ENCODE results near the gene EIF3F.

EIF3F gene

GRCh38 chr11:8033305-8034105, 46.4 kb downstream of the EIF3F start:
- peaks cover 10% of the 10 kb centered on the region for H3K4me1 ChIP-seq (ENCODE audit: control insufficient read depth, insufficient read depth, low read length)
- H3K36me3 ChIP-seq (ENCODE audit: control insufficient read depth, insufficient read depth, low read length) = no peaks in the 10 kb centered on the region
- H3K4me3 ChIP-seq (ENCODE audit: low read depth, low read length) = no peak overlapping the region
- peaks cover 11% of the 10 kb centered on the region for H3K27me3 ChIP-seq (ENCODE audit: control insufficient read depth, insufficient read depth, low read length)
- H3K27ac ChIP-seq (ENCODE audit: low read depth, low read length) = no peak overlapping the region
- no peaks in the 10 kb centered on the region for H3K9me3 ChIP-seq (ENCODE audit: control insufficient read depth, insufficient read depth, low read length)
- H3K9ac ChIP-seq (ENCODE audit: low read depth, low read length) = no peak overlapping the region

GRCh38 chr11:8034106-8034585, 47.0 kb downstream of the EIF3F start:
- Histone ChIP-seq H3K27me3 (ENCODE audit: control insufficient read depth, insufficient read depth, low read length) (peaks cover 11% of the 10 kb centered on the region), H3K4me3 (ENCODE audit: low read depth, low read length) (no peak overlapping the region), H3K27ac (ENCODE audit: low read depth, low read length) (no peak overlapping the region), H3K36me3 (ENCODE audit: control insufficient read depth, insufficient read depth, low read length) (no peaks in the 10 kb centered on the region), H3K4me1 (ENCODE audit: control insufficient read depth, insufficient read depth, low read length) (peaks cover 10% of the 10 kb centered on the region), H3K9ac (ENCODE audit: low read depth, low read length) (no peak overlapping the region), H3K9me3 (ENCODE audit: control insufficient read depth, insufficient read depth, low read length) (no peaks in the 10 kb centered on the region)

- peaks cover 11% of the 10 kb centered on the region for H3K27me3 ChIP-seq (ENCODE audit: control insufficient read depth, insufficient read depth, low read length)
Observed at GRCh38 chr11:8034604-8035190, 47.6 kb downstream of the EIF3F start.

GRCh38 chr11:8035200-8035855, 48.2 kb downstream of the EIF3F start:
- H3K9ac ChIP-seq (ENCODE audit: low read depth, low read length) = no peak overlapping the region
- H3K36me3 ChIP-seq (ENCODE audit: control insufficient read depth, insufficient read depth, low read length) = no peaks in the 10 kb centered on the region
- H3K9me3 ChIP-seq (ENCODE audit: control insufficient read depth, insufficient read depth, low read length) = no peaks in the 10 kb centered on the region
- no peak overlapping the region for H3K27ac ChIP-seq (ENCODE audit: low read depth, low read length)
- H3K4me3 ChIP-seq (ENCODE audit: low read depth, low read length) = no peak overlapping the region
- peaks cover 10% of the 10 kb centered on the region for H3K4me1 ChIP-seq (ENCODE audit: control insufficient read depth, insufficient read depth, low read length)
- H3K27me3 ChIP-seq (ENCODE audit: control insufficient read depth, insufficient read depth, low read length) = peaks cover 11% of the 10 kb centered on the region

More at GRCh38 chr11:8034604-8035190, 47.6 kb downstream of the EIF3F start:
- H3K36me3 ChIP-seq (ENCODE audit: control insufficient read depth, insufficient read depth, low read length) = no peaks in the 10 kb centered on the region
- no peaks in the 10 kb centered on the region for H3K9me3 ChIP-seq (ENCODE audit: control insufficient read depth, insufficient read depth, low read length)
- H3K9ac ChIP-seq (ENCODE audit: low read depth, low read length) = no peak overlapping the region
- H3K4me3 ChIP-seq (ENCODE audit: low read depth, low read length) = no peak overlapping the region
- H3K4me1 ChIP-seq (ENCODE audit: control insufficient read depth, insufficient read depth, low read length) = peaks cover 10% of the 10 kb centered on the region
- no peak overlapping the region for H3K27ac ChIP-seq (ENCODE audit: low read depth, low read length)

GRCh38 chr11:8036002-8036802, 49.1 kb downstream of the EIF3F start:
- no peak overlapping the region for H3K27ac ChIP-seq (ENCODE audit: low read depth, low read length)
- H3K9me3 ChIP-seq (ENCODE audit: control insufficient read depth, insufficient read depth, low read length) = no peaks in the 10 kb centered on the region
- H3K4me1 ChIP-seq (ENCODE audit: control insufficient read depth, insufficient read depth, low read length) = peaks cover 10% of the 10 kb centered on the region
- H3K36me3 ChIP-seq (ENCODE audit: control insufficient read depth, insufficient read depth, low read length) = no peaks in the 10 kb centered on the region
- peaks cover 11% of the 10 kb centered on the region for H3K27me3 ChIP-seq (ENCODE audit: control insufficient read depth, insufficient read depth, low read length)
- no peak overlapping the region for H3K4me3 ChIP-seq (ENCODE audit: low read depth, low read length)
- H3K9ac ChIP-seq (ENCODE audit: low read depth, low read length) = no peak overlapping the region

GRCh38 chr11:8036986-8037385, 49.8 kb downstream of the EIF3F start:
- Histone ChIP-seq H3K36me3 (ENCODE audit: control insufficient read depth, insufficient read depth, low read length) (no peaks in the 10 kb centered on the region), H3K27ac (ENCODE audit: low read depth, low read length) (no peak overlapping the region), H3K4me3 (ENCODE audit: low read depth, low read length) (no peak overlapping the region), H3K9me3 (ENCODE audit: control insufficient read depth, insufficient read depth, low read length) (no peaks in the 10 kb centered on the region), H3K27me3 (ENCODE audit: control insufficient read depth, insufficient read depth, low read length) (peaks cover 10% of the 10 kb centered on the region), H3K9ac (ENCODE audit: low read depth, low read length) (no peak overlapping the region), H3K4me1 (ENCODE audit: control insufficient read depth, insufficient read depth, low read length) (peaks cover 10% of the 10 kb centered on the region)

GRCh38 chr11:8038393-8038792, 51.3 kb downstream of the EIF3F start:
- Histone ChIP-seq H3K4me1 (ENCODE audit: control insufficient read depth, insufficient read depth, low read length) (no peaks in the 10 kb centered on the region), H3K4me3 (ENCODE audit: low read depth, low read length) (no peak overlapping the region), H3K27me3 (ENCODE audit: control insufficient read depth, insufficient read depth, low read length) (no peaks in the 10 kb centered on the region)

GRCh38 chr11:8038811-8039529, 51.8 kb downstream of the EIF3F start:
- Histone ChIP-seq H3K9ac (ENCODE audit: low read depth, low read length) (no peak overlapping the region), H3K27me3 (ENCODE audit: control insufficient read depth, insufficient read depth, low read length) (no peaks in the 10 kb centered on the region), H3K36me3 (ENCODE audit: control insufficient read depth, insufficient read depth, low read length) (no peaks in the 10 kb centered on the region), H3K27ac (ENCODE audit: low read depth, low read length) (no peak overlapping the region), H3K4me1 (ENCODE audit: control insufficient read depth, insufficient read depth, low read length) (no peaks in the 10 kb centered on the region), H3K4me3 (ENCODE audit: low read depth, low read length) (no peak overlapping the region), H3K9me3 (ENCODE audit: control insufficient read depth, insufficient read depth, low read length) (no peaks in the 10 kb centered on the region)

More at GRCh38 chr11:8038393-8038792, 51.3 kb downstream of the EIF3F start:
- H3K9ac ChIP-seq (ENCODE audit: low read depth, low read length) = no peak overlapping the region
- no peak overlapping the region for H3K27ac ChIP-seq (ENCODE audit: low read depth, low read length)
- H3K36me3 ChIP-seq (ENCODE audit: control insufficient read depth, insufficient read depth, low read length) = no peaks in the 10 kb centered on the region
- H3K9me3 ChIP-seq (ENCODE audit: control insufficient read depth, insufficient read depth, low read length) = no peaks in the 10 kb centered on the region

GRCh38 chr11:8039530-8040260, 52.6 kb downstream of the EIF3F start:
- H3K27ac ChIP-seq (ENCODE audit: low read depth, low read length) = no peak overlapping the region
- no peaks in the 10 kb centered on the region for H3K9me3 ChIP-seq (ENCODE audit: control insufficient read depth, insufficient read depth, low read length)
- no peaks in the 10 kb centered on the region for H3K4me1 ChIP-seq (ENCODE audit: control insufficient read depth, insufficient read depth, low read length)
- no peak overlapping the region for H3K4me3 ChIP-seq (ENCODE audit: low read depth, low read length)
- no peak overlapping the region for H3K9ac ChIP-seq (ENCODE audit: low read depth, low read length)
- H3K36me3 ChIP-seq (ENCODE audit: control insufficient read depth, insufficient read depth, low read length) = no peaks in the 10 kb centered on the region
- no peaks in the 10 kb centered on the region for H3K27me3 ChIP-seq (ENCODE audit: control insufficient read depth, insufficient read depth, low read length)

Data from HUES48 (cell line).